Natural killer cell treated with Interleukin-12 subunit alpha and Interleukin-12 subunit beta and Interleukin-15 and Interleukin-18, amount 100 ng/mL, for 72 hours (primary cell): ENCODE measurements around the gene FAM136A. TPM values are rescaled to one million over a fixed set of nuclear protein-coding genes. Genes with fewer than 3 reads are reported as not detected.
"Not testable (repeated sequence)": the region's sequence is repeated elsewhere in the genome, so short reads cannot be mapped to it uniquely, and the experiment has no call there.

Experiments used
- ATAC-seq, 2 donors: fragments of 150-1000 bp; cut with Tn5 transposase in 1 of 2; sonication (Bioruptor Pico), chemical (Tn5 transposase) in 1 of 2; 2 replicates each; pipeline ENCODE4 v1.10.0; 2021
- DNase-seq: peaks from one replicate; pipeline ENCODE4 v3.0.0; 2022; ENCODE audit warnings: low spot score
- H3K27ac Mint-ChIP-seq, 2 donors: 1 replicate in 1 of 2; 2 replicates in 1 of 2; pipeline ENCODE4 v1.8.0; 2022; ENCODE audit warnings: mixed read lengths in 2 of 2, mild to moderate bottlenecking in 1 of 2, moderate library complexity in 1 of 2
- H3K27me3 Mint-ChIP-seq, 2 donors: 1 replicate in 1 of 2; 2 replicates in 1 of 2; pipeline ENCODE4 v1.8.0; 2022; ENCODE audit warnings: mixed read lengths in 2 of 2
- H3K36me3 Mint-ChIP-seq: one replicate; pipeline ENCODE4 v1.8.0; 2022; ENCODE audit warnings: mixed read lengths
- H3K4me1 Mint-ChIP-seq, 2 donors: 1 replicate in 1 of 2; 2 replicates in 1 of 2; pipeline ENCODE4 v1.8.0; 2022; ENCODE audit warnings: low read depth in 2 of 2, mixed read lengths in 2 of 2, mild to moderate bottlenecking in 1 of 2
- H3K4me3 Mint-ChIP-seq: one replicate; pipeline ENCODE4 v1.8.0; 2022; ENCODE audit warnings: mixed read lengths
- H3K9me3 Mint-ChIP-seq: 2 replicates; pipeline ENCODE4 v1.8.0; 2022; ENCODE audit warnings: mixed read lengths
- total RNA-seq, 2 donors: library from RNA; stranded (reverse); gene quantifications; one replicate each; pipeline ENCODE4 v1.2.3, GENCODE V29; 2022

Gene FAM136A
- total RNA-seq, 2 donors from 2014 or later: 45.5 to 86.2 TPM

DNA sequence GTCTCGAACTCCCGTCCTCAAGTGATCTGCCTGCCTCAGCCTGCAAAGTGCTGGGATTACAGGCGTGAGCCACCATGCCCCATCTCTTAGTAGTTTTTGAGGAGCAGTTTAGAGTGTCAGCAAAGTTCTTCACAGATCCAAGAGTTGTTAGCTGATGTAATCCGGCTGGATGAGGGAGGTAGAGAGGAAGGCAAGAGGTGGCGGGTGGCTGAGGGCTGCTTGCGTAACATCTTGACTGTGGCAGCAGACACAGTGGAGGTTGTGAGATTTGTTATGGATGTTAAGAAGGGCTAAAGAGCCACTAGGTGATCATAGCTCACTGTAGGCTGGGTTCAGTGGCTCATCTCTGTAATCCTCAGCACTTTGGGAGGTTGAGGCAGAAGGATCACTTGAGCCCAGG, 19.5 kb upstream of the FAM136A start:
- H3K4me3 Mint-ChIP-seq: no peak overlapping the region
- ATAC-seq: no peak
- no peaks in the 10 kb centered on the region for H3K9me3 Mint-ChIP-seq
- no peak overlapping the region for H3K27ac Mint-ChIP-seq
- peaks cover 18 to 33% of the 10 kb centered on the region in 2 donors for H3K27me3 Mint-ChIP-seq
- H3K4me1 Mint-ChIP-seq: no peaks in the 10 kb centered on the region
- no peaks in the 10 kb centered on the region for H3K36me3 Mint-ChIP-seq
- DNase-seq: no peak

GRCh38 chr2:70314640-70315039, 12.8 kb upstream of the FAM136A start:
- Mint-ChIP-seq H3K27me3 (peaks cover 4% of the 10 kb centered on the region in 2 donors), H3K4me3 (no peak overlapping the region), H3K36me3 (no peaks in the 10 kb centered on the region), H3K27ac (no peak overlapping the region), H3K4me1 (peaks cover 0 to 4% of the 10 kb centered on the region in 2 donors), H3K9me3 (no peaks in the 10 kb centered on the region)
- no peak for ATAC-seq
- no peak for DNase-seq

- H3K27ac Mint-ChIP-seq: no peak overlapping the region
- H3K27me3 Mint-ChIP-seq: peaks cover 3 to 8% of the 10 kb centered on the region in 2 donors
- H3K4me3 Mint-ChIP-seq: no peak overlapping the region
- no peaks in the 10 kb centered on the region for H3K9me3 Mint-ChIP-seq
- ATAC-seq: no peak
- no peaks in the 10 kb centered on the region for H3K36me3 Mint-ChIP-seq
- peaks cover 0 to 4% of the 10 kb centered on the region in 2 donors for H3K4me1 Mint-ChIP-seq
- no peak for DNase-seq
These were observed 10.7 kb upstream of the FAM136A start for GRCh38 chr2:70312560-70312959.

DNA sequence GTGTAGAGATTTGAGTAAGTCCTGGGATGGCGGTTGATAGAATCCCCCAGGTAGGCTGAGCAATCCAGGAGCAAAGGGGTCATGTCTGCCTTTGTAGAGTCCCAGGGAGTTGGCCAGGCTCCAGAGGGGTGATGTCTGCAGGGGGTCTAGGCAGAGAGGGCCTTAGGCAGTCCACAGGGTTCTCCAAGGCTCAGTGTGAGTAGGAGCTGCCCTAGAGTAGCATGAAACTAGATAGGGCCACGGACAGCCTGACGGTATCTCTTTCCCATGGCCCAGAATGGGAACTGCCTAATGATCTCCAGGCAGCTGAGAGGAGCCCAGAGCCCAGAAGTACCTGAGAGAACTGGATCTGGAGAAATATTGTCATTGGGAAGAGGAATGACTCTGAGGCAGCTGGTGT, 9.0 kb upstream of the FAM136A start:
- Mint-ChIP-seq H3K4me3 (no peak overlapping the region), H3K9me3 (no peaks in the 10 kb centered on the region), H3K4me1 (peaks cover 0 to 4% of the 10 kb centered on the region in 2 donors), H3K36me3 (no peaks in the 10 kb centered on the region), H3K27ac (no peak overlapping the region), H3K27me3 (peaks cover 3 to 8% of the 10 kb centered on the region in 2 donors)
- DNase-seq: no peak
- ATAC-seq: peak in 1 of 2 donors; percentile 11

GRCh38 chr2:70305531-70305930, 3.7 kb upstream of the FAM136A start:
- Mint-ChIP-seq H3K4me1 (peaks cover 15% of the 10 kb centered on the region in 2 donors), H3K27me3 (peaks cover 3 to 8% of the 10 kb centered on the region in 2 donors), H3K4me3 (no peak overlapping the region), H3K27ac (no peak overlapping the region), H3K36me3 (no peaks in the 10 kb centered on the region), H3K9me3 (no peaks in the 10 kb centered on the region)
- DNase-seq (no peak), ATAC-seq (no peak)

- DNase-seq (no peak), ATAC-seq (no peak)
- Mint-ChIP-seq H3K27me3 (peaks cover under 1 to 3% of the 10 kb centered on the region in 2 donors), H3K4me1 (peaks cover 16 to 17% of the 10 kb centered on the region in 2 donors), H3K9me3 (no peaks in the 10 kb centered on the region), H3K36me3 (no peaks in the 10 kb centered on the region), H3K4me3 (no peak overlapping the region), H3K27ac (no peak overlapping the region)
These were observed 2.6 kb upstream of the FAM136A start for GRCh38 chr2:70304498-70304897.

DNA sequence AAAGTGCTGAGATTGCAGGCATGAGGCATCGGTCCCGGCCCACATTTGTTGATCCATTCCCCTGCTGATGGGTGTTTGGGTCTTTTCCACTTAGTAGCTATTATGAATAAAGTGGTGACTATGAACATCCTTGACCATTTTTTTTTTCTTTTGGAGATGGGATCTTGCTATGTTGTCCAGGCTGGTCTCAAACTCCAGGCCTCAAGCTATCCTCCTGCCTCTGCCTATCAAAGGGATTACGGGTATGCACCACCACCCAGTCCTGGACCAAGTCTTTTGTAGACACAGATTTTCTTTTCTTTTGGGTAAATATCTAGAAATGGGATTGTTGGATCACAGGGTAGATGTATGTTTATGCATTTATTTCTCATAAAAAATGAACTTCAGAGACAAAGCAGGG, 1.3 kb upstream of the FAM136A start:
- ATAC-seq (no peak), DNase-seq (no peak)
- H3K9me3 Mint-ChIP-seq: no peaks in the 10 kb centered on the region
- no peak overlapping the region for H3K4me3 Mint-ChIP-seq
- H3K27ac Mint-ChIP-seq: peak overlapping the region in 1 of 2 donors; percentile 20
- H3K4me1 Mint-ChIP-seq: peaks cover 16 to 22% of the 10 kb centered on the region in 2 donors
- peaks cover 9% of the 10 kb centered on the region for H3K36me3 Mint-ChIP-seq
- no peaks in the 10 kb centered on the region for H3K27me3 Mint-ChIP-seq

GRCh38 chr2:70302195-70302546, 304 bp upstream of the FAM136A start:
- peaks cover 16 to 22% of the 10 kb centered on the region in 2 donors for H3K4me1 Mint-ChIP-seq
- not testable (repeated sequence) for ATAC-seq, H3K27me3 Mint-ChIP-seq, H3K27ac Mint-ChIP-seq, DNase-seq, H3K9me3 Mint-ChIP-seq, H3K36me3 Mint-ChIP-seq
- peak overlapping the region; percentile 91 for H3K4me3 Mint-ChIP-seq

DNA sequence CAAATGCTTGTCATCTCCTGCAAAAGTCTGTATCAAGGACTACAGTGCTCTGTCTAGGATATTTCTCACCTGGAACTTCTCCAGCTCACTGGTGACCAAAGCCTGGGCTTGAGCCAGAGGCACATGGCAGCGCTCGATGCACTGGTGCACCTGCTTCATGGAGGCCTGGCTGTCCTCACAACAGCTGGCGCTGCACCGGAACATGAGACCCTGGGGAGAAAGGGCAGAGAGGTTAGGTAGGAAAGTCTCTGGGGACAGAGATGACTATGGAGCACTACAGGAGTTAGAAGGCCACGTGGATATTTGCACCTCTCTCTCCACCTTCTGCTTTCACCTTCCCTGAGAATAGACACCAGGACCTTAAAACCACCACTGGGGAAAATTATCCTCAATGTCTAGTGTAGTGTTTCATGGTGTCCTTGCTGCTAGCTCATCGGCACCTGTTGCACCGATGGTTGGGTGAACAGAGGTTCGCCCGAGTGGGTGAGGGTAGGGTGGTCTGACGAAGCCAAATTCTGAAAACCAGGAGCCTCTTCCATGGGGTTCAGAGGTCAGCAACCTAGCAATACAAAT, 1.0 kb downstream of the FAM136A start:
- no peaks in the 10 kb centered on the region for H3K27me3 Mint-ChIP-seq

DNA sequence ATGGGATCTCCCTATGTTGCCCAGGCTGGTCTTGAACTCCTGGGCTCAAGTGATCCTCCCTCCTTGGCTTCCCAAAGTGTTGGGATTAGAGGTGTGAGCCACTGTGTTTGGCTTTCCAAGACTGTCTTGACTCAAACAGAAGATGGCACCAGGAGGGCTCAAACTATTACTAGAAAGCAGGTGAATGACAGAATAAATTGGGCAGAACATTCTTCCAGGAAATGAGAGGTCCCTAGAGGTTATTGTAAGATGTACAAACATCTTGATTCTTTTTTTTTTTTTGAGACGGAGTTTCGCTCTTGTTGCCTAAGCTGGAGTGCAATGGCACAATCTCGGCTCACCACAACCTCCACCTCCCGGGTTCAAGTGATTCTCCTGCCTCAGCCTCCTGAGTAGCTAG, 4.0 kb downstream of the FAM136A start:
- H3K27me3 Mint-ChIP-seq, H3K9me3 Mint-ChIP-seq, H3K27ac Mint-ChIP-seq, H3K4me3 Mint-ChIP-seq, ATAC-seq, DNase-seq, H3K36me3 Mint-ChIP-seq: not testable (repeated sequence)
- peaks cover 10 to 13% of the 10 kb centered on the region in 2 donors for H3K4me1 Mint-ChIP-seq

More for the DNA sequence above, 1.0 kb downstream of the FAM136A start:
- no peak for ATAC-seq
- peak overlapping the region; percentile 84 to 93 for H3K27ac Mint-ChIP-seq
- H3K4me3 Mint-ChIP-seq: peak overlapping the region; percentile 91
- no peak for DNase-seq
- no peaks in the 10 kb centered on the region for H3K9me3 Mint-ChIP-seq
- H3K4me1 Mint-ChIP-seq: peaks cover 16 to 22% of the 10 kb centered on the region in 2 donors
- H3K36me3 Mint-ChIP-seq: peaks cover 10% of the 10 kb centered on the region

GRCh38 chr2:70283500-70284191, 18.2 kb downstream of the FAM136A start:
- Mint-ChIP-seq H3K9me3 (no peaks in the 10 kb centered on the region), H3K4me3 (no peak overlapping the region), H3K4me1 (peaks cover 25 to 26% of the 10 kb centered on the region in 2 donors), H3K36me3 (peaks cover 49% of the 10 kb centered on the region), H3K27me3 (no peaks in the 10 kb centered on the region), H3K27ac (peak overlapping the region; percentile 18 to 21)
- DNase-seq (no peak), ATAC-seq (no peak)

DNA sequence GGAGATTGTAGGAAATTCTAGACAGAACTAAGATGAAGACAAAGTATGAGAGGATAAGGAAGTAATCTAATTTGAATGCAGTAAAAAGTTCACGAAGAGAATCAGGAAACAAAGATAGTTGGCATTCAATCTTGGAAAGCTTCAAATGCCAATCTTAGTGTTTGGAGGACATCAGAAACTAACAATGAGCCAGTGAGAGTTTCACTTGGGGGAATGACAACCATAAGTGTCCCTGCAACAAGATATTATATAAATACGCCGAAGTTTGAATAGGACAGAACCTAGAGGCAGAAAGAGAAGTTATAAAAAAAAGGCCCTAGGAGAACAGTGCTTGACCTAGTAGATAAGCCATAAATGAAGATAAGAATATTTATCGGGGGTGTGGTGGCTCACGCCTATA, 19.4 kb downstream of the FAM136A start:
- peaks cover 25 to 26% of the 10 kb centered on the region in 2 donors for H3K4me1 Mint-ChIP-seq
- ATAC-seq (no peak), DNase-seq (no peak)
- no peaks in the 10 kb centered on the region for H3K9me3 Mint-ChIP-seq
- H3K36me3 Mint-ChIP-seq: peaks cover 48% of the 10 kb centered on the region
- H3K27me3 Mint-ChIP-seq: no peaks in the 10 kb centered on the region
- peak overlapping the region in 1 of 2 donors; percentile 10 for H3K27ac Mint-ChIP-seq
- no peak overlapping the region for H3K4me3 Mint-ChIP-seq

GRCh38 chr2:70280242-70280798, 21.5 kb downstream of the FAM136A start:
- no peak overlapping the region for H3K4me3 Mint-ChIP-seq
- H3K27ac Mint-ChIP-seq: no peak overlapping the region
- H3K27me3 Mint-ChIP-seq: no peaks in the 10 kb centered on the region
- peaks cover 37% of the 10 kb centered on the region for H3K36me3 Mint-ChIP-seq
- DNase-seq: no peak
- H3K4me1 Mint-ChIP-seq: peaks cover 11 to 19% of the 10 kb centered on the region in 2 donors
- no peaks in the 10 kb centered on the region for H3K9me3 Mint-ChIP-seq
- ATAC-seq: no peak

GRCh38 chr2:70270323-70270722, 31.5 kb downstream of the FAM136A start:
- H3K4me3 Mint-ChIP-seq: no peak overlapping the region
- no peaks in the 10 kb centered on the region for H3K4me1 Mint-ChIP-seq
- H3K27ac Mint-ChIP-seq: no peak overlapping the region
- ATAC-seq: no peak
- DNase-seq: no peak
- no peaks in the 10 kb centered on the region for H3K27me3 Mint-ChIP-seq
- peaks cover 6% of the 10 kb centered on the region for H3K36me3 Mint-ChIP-seq
- no peaks in the 10 kb centered on the region for H3K9me3 Mint-ChIP-seq
